ENCODE data around the gene TRIM16.

GRCh38 chr17:15659236-15659635 is 24.9 kb downstream of the TRIM16 start:
- TF ChIP-seq CTCF (IDR thresholded peaks at IDR 0.05), result no peak
- TF ChIP-seq POLR2A (IDR thresholded peaks at IDR 0.05), result no peak
